NCI-H2196 (cell line): ENCODE results near the gene MICU1.
"Not testable (repeated sequence)": the region's sequence is repeated elsewhere in the genome, so short reads cannot be mapped to it uniquely, and the experiment has no call there.

Experiments used
- DNase-seq: peaks from one replicate; lab custom pipeline; 2025; ENCODE audit not compliant: unreplicated experiment; lab: John Stamatoyannopoulos, UW

MICU1 gene

GRCh38 chr10:72353028-72353964 lies 272.6 kb downstream of the MICU1 start:
- DNase-seq = no peak

- DNase-seq = no peak
Observed at GRCh38 chr10:72351479-72351878, 274.4 kb downstream of the MICU1 start.

- no peak for DNase-seq
Observed at GRCh38 chr10:72349438-72349837, 276.4 kb downstream of the MICU1 start.

DNA sequence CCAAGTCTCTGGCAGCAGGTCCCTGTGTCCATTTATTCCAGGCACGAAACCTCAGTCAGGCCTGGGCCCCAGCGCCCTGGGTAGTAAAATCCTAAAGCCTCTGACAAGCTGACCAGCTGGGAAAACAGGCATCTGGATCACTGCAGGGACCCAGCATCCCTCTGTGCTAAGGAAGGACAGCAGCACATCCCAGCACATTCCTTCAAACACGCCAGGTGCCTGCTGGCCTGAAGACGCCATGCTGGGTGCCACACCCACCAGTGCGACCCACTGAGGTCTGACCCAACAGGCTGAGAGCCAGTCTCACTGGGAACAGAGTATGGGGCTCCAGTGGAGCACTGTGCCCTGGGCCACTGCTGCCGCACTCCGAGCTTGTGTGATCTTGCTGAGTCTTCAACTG lies 277.6 kb downstream of the MICU1 start:
- DNase-seq = no peak

DNA sequence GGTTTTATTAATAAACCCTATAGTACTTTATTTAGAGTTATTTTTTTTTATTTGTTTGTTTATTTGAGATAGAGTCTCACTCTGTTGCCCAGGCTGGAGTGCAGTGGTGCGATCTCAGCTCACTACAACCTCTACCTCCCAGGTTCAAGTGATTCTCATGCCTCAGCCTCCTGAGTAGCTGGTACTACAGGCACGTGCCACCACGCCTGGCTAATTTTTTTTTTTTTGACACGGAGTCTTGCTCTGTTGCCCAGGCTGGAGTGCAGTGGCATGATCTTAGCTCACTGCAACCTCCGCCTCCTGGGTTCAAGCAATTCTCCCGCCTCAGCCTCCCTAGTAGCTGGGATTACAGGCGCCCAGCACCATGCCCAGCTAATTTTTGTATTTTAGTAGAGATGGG lies 279.8 kb downstream of the MICU1 start:
- not testable (repeated sequence) for DNase-seq

- no peak for DNase-seq
Observed at GRCh38 chr10:72344932-72345331, 280.9 kb downstream of the MICU1 start.

GRCh38 chr10:72342911-72343310 lies 283.0 kb downstream of the MICU1 start:
- DNase-seq = no peak

DNA sequence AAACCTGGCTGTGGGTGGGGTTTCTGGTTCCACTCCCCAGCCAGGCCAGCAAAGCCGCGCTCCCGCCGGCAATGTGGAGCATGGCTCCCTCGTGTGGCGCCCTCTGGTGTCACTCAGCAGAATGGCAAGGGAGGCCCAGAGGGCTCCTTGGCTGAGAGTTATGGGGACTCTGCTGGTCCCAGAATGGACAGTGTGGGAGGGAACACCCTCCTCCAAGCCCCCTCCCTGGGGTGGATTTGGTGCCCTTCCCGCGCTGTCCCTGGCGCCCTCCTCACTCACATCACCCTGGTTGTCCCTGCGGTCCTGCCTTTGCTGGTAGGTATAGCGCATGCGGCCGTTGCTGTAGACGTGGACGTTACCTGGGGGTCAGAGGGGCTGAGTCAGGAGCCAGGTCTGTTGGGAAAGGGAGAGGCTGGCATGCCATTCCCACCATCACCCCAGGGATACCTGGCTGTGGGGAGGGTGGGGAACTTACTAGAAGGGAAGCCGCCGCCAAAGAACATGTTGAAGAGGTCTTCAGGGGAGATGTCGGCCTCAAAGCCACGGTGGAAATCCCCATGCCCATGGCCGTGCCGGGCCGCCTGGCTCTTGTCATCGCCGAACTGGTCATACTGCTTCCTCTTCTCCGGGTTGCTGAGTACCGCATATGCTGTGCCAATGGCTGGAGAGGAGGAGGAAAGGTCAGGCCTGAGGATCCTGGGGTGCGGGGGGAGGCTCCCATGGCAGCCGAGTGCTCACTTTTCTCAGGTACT lies 285.2 kb downstream of the MICU1 start:
- peak; percentile 8 for DNase-seq

DNA sequence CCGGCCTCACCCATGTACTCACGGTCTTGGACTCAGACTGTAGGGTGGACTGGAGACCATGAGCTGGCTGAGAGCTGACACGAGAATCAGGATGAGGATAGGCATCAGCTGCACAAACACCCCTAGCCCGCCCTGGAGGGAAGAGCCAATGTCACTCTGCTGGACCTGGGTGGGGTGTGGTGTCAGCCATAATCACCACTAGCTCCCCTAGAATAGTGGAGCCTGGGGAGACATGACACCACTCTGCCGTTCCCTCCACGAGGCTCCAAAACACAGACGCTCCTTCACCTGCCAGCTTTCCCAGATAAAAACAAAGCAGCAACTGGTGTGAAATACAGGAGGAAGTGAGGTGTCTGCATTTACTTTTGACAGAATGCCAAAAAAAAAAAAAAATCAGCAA lies 287.7 kb downstream of the MICU1 start:
- DNase-seq = no peak

GRCh38 chr10:72337722-72338121 lies 288.2 kb downstream of the MICU1 start:
- no peak for DNase-seq

DNA sequence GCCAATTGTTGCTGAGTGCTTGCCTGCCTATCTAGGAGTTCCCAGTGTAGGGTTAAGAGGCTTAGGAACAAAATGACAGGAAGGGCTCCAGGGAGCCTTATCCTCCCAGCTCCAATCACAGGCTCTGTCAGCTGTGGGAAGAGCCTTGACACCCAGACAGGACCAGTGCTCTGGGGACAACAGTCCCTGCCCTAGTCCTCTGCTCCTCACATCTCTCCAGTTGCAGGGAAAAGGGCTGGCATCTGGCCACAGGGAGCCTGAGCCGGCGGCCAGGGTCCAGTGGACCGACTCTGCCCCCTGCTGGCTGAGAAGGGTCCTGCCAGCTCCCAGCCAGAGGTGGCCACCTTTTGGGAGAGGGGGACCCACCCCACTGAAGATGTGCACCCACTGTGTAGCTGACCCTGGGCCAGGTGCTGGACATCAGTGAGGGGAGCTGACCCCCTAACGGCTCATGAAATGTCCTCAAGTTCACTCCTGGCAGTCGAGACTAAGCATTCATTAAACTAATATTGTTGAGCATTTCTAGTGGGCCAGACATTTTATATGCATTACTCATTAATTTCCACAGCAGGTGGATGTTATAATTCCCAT lies 288.7 kb downstream of the MICU1 start:
- peak; percentile 68 for DNase-seq

DNA sequence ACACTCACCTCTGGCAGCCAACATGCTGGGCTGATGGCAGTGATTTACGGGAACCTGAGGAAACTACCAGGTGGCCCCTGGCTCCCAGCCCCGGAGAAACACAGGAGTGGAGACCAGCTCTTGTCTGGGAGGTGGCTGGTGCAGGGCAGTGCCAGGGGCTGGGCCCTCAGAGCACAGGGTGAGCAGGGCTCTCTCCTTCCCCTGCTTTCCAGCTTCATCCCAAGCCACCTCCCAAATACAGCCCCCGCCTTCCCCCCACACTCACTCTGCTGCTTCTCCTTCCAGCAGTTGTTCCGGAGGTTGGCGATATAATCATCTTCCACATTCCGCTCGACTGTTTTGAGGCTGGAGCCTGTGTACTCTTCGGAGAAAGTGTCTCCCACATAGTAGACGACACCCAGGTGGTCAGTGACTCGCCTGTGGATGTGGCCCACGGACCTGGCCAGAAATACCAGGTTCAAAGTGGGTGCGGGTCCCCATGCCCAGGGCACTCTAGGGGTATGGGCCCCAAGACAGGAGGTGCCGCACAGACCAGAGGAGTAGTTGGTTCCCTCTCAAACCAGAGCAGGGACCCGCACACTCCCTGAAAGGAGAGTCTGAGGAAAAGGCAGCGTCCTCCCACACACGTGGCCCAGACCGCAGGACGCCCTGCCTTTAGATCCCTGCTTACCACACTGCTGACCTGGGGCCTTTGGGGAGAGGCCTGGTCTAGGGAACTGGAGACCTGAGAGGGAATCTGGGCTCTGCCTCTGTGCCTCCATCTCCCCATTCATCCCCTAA lies 289.4 kb downstream of the MICU1 start:
- DNase-seq = no peak

GRCh38 chr10:72335394-72336258 lies 290.3 kb downstream of the MICU1 start:
- DNase-seq = no peak

- no peak for DNase-seq
Observed at GRCh38 chr10:72334825-72335393, 291.0 kb downstream of the MICU1 start.

DNA sequence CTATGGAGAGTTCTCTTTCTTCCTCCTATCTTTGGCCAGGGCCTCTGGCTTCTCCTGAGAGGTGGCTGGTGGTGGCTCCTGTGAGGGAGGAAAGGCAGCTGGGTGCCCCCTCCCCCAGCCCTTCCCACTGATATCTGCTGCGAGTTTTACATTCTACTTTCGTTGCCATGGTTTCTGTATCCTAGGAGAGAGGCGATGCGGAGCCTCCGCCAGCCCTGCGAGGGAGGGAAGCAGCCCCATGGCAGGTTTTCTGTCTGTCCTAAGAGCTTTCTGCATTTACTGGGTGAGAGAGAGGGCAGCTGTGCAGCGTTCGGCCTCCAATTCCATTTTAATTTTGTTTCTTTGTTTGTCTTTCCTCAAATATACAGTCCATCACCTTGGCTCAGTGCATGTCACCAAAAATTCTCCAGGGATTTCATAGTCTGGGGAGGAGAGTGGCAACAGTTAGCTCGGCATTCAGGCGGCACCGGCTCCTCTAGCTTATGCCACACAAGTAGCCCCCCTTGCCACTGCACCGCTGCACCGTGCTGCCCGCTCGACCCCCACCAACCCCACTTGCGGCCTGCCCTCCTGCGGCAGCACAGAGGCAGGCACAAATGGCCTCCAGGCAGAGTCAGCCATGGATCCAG lies 291.6 kb downstream of the MICU1 start:
- DNase-seq = peak; percentile 78

DNA sequence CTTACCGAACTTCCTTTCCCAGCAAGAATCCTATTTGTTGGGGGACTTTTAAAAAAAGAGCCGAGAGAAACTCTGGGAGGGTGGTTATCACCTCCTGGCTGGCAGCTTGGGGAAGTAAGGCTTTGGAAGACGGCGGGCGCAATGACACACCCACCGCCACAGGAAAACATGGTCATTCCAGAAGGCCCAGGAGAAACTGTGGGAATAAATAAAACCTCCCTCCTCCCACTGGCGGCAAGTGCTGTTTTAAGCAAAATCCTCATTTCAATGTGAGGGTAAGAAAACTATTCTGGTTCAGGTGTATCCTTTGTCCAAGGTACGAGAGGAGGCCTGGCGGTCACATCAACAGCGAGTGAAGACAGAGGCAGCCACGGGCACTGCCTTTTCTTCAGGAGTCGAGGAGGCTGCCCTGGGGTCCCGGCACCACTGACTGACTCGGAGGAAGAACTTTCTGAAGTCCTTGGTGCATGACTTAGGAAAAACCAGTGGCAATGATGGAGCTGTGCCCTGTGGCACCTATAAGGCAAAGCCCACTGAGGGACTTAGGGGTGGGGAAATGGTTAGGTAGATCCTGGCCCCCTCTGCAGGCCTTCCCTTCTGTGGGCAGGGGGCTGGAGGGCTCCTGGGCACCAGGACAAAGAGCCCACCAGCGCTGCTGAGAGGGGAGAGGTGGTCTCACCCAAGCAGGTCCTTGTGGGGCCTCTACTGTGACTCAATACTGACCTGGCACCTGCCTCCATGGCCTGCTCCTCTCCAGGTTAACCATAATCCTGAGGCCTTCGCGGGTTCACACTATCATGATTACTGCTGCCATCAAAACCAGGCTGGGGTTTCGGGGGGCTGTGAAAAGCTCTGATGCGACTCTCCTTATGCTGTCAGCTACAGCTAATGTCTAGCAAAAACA lies 292.5 kb downstream of the MICU1 start:
- DNase-seq = no peak

DNA sequence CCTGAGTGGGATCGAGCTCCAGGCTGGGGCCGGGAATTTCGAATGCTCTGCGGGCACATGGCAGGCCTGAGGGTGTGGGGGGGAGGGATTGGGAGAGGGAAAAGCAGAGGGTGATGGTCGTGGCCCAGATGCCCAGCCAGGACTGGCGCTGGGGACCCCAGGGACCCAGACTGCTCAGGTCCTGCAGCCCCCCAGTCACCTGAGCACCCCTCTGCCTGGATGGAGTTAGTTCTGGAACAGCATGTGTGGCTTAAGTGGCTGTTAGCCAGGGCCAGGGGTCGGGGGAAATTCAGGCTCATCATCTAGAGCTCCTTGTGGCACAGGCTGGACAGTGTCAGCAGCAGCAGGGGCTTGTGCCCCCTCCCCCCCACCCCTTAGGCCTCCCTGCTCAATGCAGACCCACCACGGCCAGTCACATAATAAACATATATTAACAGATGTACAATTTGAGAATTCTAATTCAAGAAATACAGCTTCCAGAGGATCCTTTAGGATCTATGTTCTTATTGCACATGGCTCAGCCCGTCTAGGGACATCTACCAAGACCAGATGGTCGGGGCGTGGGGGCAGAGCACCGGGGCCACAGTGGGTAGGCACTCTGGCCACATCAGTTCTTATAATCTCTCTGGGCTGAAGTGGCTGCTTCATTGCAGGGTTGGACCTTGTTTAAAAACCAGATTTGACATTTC lies 293.3 kb downstream of the MICU1 start:
- DNase-seq = no peak
